Stimulated activated CD8-positive, alpha-beta memory T cell treated with anti-CD3 and anti-CD28 coated beads, Interleukin-12 subunit alpha, Interleukin-12 subunit beta, amount 100 ng/mL, for 24 hours (primary cell): ENCODE measurements around the gene POMGNT1.

Source experiments
- DNase-seq: peaks from one replicate; pipeline ENCODE4 v3.0.0-alpha.2; 2020; ENCODE audit errors: extremely low read depth

POMGNT1 gene

DNA sequence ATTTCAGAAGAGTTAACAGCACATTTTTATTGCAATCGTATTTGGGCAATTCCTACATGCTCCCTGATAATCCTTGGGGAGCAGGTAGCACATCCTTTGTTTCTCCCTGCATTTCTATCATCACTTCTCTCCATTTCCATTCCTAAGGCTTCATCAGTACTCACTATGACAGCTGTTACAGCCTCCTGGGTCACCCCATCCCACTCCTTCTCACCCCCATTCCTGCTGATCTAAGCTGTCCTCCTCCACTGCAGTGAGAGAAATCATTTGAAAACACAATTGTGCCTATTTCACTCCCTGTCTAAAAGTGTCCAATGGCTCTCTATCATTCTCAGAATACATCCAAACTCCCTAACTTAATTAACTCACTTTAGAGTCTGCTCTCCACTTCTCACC is 40.3 kb downstream of the POMGNT1 start:
- DNase-seq: no peak

DNA sequence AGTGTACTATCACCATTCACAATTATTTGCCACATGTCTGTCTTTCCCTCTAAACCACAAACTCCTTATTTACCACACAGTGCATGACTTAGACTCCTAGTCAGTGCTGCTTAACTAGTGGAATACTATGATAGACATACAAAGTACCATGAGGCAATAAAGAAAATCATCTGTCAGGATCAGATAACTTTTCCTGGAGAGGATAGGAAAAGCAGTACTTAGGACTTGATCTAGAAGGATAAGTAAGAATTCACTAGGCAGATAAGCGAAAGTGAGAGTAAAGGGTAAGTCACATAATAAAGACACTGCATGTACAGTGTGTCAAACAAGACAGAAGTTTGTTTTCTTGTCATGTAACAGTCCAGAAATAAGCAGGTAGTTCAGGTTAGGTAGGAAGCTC is 44.5 kb downstream of the POMGNT1 start:
- DNase-seq: no peak

DNA sequence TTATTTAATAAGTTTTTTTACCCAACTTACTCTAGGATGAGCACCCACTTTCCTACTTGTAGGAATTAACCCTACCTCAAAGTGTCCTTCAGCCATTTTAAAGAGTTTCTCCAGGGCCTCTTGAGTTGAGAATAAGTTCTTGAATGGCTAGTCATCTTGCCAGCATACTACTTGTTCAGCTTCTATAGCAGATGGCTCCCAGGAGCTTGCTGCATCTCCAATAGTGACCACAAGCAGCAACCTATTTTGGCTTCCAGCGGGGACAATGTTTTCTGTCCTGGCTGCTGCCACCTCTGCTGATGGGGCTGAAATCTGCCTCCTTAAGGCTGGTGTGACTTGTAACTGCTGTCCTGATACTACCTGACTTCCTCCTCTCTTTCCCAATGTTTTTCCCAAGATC is 45.0 kb downstream of the POMGNT1 start:
- no peak for DNase-seq

DNA sequence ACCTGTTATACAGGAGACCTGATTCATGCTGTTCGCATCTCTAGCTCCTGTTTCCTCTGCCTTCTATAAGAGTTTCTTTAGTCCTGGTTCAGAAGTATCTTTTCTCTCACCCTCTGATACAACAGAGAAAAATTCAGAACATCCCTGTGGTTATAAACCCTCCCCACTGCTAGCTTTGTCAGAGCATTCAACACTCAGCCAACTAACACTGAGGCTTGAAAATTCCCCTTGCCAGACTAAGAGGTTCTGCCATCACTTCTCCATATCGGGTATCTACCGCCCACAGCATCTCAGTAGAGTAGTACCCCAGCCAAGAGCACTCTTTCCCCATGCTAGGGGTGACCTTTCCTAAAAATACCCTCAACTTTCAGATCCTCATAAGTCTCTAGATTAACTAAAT is 46.2 kb downstream of the POMGNT1 start:
- no peak for DNase-seq

DNA sequence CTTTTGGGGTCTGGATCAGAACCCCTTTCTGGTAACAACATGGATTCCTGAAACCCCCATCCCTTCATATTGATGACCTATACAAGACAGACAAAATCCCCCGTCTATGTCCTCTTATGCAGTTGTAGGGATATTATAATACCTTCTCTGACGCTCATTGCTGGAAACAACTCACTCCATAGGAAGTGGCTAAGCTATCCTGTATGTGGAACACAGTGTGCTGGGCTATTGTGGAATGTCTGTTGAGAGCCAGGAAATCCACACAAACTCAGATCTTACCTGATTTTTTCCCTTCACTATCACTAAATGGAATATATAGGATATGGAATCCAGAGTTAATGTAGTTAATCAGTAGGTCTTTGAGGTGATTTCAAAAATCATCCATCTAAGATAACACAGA is 48.1 kb downstream of the POMGNT1 start:
- no peak for DNase-seq

DNA sequence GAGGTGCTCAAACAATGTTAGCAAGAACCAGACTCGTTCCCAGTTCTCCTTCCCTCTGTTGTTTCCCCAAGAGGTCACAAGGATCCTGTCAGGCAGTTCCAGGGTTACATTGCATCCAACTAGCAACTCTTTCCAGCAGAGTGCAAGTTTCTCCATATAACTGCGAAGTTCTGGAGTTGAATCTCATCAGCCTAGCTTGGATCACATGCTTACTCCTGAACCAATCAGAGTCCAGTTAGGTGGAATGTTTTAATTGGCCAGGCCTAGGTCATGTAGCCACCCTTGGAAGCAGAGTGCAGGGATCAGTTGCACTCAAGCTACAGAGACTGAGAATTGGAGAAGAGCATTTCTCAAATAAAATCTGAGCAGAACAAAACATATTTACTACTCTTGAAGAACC is 49.9 kb downstream of the POMGNT1 start:
- no peak for DNase-seq
